ENCODE measurements around the gene WIPF2.

Gene WIPF2

DNA sequence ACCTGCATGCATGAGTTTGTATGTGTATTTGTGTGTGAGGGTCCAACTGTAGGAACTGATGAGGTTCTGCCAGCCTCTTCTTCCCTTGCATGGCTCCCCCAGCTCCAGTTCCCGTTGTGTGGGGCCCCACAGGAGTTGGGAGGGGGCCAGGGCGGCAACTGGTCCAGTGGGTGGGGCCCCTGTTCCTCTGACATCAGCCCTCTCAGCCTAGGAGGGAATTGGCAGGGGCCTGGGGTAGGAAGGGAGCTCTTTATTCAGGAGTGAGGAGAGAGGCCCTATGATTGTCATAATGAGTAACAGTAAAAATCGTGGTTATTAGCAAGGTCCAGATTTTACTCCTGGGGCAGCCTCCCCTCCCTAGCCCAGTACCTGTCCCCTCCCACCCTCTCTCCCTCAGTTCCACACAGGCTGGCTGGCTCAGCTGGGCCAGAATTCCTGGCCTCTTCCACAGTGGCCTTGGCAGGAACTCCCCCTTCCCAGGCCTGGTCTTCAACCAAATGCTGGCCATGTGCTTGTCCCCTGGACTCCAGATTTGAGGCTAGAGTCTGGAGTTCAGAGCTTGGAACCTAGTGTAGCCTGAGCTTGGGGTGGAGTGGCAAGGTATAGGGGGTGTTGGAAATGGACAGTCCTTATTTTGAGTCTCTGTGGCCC is 108.8 kb downstream of the WIPF2 start (continued):
- TF ChIP-seq ZNF555 (tag by site-specific recombination; conservative IDR thresholded peaks at IDR 0.05) (no peak), ZNF626 (tag by site-specific recombination; IDR thresholded peaks at IDR 0.05) (no peak), KLF8 (tag by site-specific recombination; IDR thresholded peaks at IDR 0.05) (no peak), ZNF133 (tag by site-specific recombination; IDR thresholded peaks at IDR 0.05) (no peak), ZNF677 (tag by site-specific recombination; IDR thresholded peaks at IDR 0.05) (no peak), ZNF558 (tag by site-specific recombination; IDR thresholded peaks at IDR 0.05) (no peak), ZNF248 (tag by site-specific recombination; IDR thresholded peaks at IDR 0.05) (no peak), ZNF707 (tag by site-specific recombination; IDR thresholded peaks at IDR 0.05) (no peak), KLF7 (tag by site-specific recombination; IDR thresholded peaks at IDR 0.05; ENCODE audit: borderline replicate concordance) (no peak), SCRT2 (tag by site-specific recombination; IDR thresholded peaks at IDR 0.05) (peak; percentile 81), YY2 (tag by site-specific recombination; IDR thresholded peaks at IDR 0.05) (no peak), RBAK (tag by site-specific recombination; IDR thresholded peaks at IDR 0.05) (no peak), YY1 (tag by site-specific recombination; IDR thresholded peaks at IDR 0.05) (no peak), ZNF501 (tag by site-specific recombination; IDR thresholded peaks at IDR 0.05) (no peak), GLI4 (tag by site-specific recombination; IDR thresholded peaks at IDR 0.05) (no peak), KLF9 (tag by site-specific recombination; IDR thresholded peaks at IDR 0.05; ENCODE audit: low read depth) (peak; percentile 32; the same call in 1 of the 2 replicates), ZNF16 (tag by site-specific recombination; IDR thresholded peaks at IDR 0.05; ENCODE audit: low read depth) (no peak), ZNF76 (tag by site-specific recombination; IDR thresholded peaks at IDR 0.05; ENCODE audit: borderline replicate concordance, low read depth) (no peak), FEZF1 (tag by site-specific recombination; IDR thresholded peaks at IDR 0.05) (no peak), ZNF510 (tag by site-specific recombination; IDR thresholded peaks at IDR 0.05; ENCODE audit: insufficient replicate concordance) (no peak), TRIM28 (IDR thresholded peaks at IDR 0.05; ENCODE audit: borderline replicate concordance, low read length) (no peak)
- TF ChIP-seq, protein P1, sequence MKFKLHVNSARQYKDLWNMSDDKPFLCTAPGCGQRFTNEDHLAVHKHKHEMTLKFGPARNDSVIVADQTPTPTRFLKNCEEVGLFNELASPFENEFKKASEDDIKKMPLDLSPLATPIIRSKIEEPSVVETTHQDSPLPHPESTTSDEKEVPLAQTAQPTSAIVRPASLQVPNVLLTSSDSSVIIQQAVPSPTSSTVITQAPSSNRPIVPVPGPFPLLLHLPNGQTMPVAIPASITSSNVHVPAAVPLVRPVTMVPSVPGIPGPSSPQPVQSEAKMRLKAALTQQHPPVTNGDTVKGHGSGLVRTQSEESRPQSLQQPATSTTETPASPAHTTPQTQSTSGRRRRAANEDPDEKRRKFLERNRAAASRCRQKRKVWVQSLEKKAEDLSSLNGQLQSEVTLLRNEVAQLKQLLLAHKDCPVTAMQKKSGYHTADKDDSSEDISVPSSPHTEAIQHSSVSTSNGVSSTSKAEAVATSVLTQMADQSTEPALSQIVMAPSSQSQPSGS (tag by site-specific recombination; IDR thresholded peaks at IDR 0.05; ENCODE audit: low read depth) = no peak
- TF ChIP-seq, protein P2, sequence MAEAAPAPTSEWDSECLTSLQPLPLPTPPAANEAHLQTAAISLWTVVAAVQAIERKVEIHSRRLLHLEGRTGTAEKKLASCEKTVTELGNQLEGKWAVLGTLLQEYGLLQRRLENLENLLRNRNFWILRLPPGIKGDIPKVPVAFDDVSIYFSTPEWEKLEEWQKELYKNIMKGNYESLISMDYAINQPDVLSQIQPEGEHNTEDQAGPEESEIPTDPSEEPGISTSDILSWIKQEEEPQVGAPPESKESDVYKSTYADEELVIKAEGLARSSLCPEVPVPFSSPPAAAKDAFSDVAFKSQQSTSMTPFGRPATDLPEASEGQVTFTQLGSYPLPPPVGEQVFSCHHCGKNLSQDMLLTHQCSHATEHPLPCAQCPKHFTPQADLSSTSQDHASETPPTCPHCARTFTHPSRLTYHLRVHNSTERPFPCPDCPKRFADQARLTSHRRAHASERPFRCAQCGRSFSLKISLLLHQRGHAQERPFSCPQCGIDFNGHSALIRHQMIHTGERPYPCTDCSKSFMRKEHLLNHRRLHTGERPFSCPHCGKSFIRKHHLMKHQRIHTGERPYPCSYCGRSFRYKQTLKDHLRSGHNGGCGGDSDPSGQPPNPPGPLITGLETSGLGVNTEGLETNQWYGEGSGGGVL (tag by site-specific recombination; IDR thresholded peaks at IDR 0.05) = peak; percentile 75
- TF ChIP-seq, protein P3, sequence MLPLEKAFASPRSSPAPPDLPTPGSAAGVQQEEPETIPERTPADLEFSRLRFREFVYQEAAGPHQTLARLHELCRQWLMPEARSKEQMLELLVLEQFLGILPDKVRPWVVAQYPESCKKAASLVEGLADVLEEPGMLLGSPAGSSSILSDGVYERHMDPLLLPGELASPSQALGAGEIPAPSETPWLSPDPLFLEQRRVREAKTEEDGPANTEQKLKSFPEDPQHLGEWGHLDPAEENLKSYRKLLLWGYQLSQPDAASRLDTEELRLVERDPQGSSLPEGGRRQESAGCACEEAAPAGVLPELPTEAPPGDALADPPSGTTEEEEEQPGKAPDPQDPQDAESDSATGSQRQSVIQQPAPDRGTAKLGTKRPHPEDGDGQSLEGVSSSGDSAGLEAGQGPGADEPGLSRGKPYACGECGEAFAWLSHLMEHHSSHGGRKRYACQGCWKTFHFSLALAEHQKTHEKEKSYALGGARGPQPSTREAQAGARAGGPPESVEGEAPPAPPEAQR (tag by site-specific recombination; IDR thresholded peaks at IDR 0.05) = no peak
- TF ChIP-seq, protein P4, sequence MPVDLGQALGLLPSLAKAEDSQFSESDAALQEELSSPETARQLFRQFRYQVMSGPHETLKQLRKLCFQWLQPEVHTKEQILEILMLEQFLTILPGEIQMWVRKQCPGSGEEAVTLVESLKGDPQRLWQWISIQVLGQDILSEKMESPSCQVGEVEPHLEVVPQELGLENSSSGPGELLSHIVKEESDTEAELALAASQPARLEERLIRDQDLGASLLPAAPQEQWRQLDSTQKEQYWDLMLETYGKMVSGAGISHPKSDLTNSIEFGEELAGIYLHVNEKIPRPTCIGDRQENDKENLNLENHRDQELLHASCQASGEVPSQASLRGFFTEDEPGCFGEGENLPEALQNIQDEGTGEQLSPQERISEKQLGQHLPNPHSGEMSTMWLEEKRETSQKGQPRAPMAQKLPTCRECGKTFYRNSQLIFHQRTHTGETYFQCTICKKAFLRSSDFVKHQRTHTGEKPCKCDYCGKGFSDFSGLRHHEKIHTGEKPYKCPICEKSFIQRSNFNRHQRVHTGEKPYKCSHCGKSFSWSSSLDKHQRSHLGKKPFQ (tag by site-specific recombination; IDR thresholded peaks at IDR 0.05) = no peak
- TF ChIP-seq, protein P5, sequence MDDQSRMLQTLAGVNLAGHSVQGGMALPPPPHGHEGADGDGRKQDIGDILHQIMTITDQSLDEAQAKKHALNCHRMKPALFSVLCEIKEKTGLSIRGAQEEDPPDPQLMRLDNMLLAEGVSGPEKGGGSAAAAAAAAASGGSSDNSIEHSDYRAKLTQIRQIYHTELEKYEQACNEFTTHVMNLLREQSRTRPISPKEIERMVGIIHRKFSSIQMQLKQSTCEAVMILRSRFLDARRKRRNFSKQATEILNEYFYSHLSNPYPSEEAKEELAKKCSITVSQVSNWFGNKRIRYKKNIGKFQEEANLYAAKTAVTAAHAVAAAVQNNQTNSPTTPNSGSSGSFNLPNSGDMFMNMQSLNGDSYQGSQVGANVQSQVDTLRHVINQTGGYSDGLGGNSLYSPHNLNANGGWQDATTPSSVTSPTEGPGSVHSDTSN (CRISPR knock-in tag; IDR thresholded peaks at IDR 0.05) = no peak
- TF ChIP-seq, protein P6, sequence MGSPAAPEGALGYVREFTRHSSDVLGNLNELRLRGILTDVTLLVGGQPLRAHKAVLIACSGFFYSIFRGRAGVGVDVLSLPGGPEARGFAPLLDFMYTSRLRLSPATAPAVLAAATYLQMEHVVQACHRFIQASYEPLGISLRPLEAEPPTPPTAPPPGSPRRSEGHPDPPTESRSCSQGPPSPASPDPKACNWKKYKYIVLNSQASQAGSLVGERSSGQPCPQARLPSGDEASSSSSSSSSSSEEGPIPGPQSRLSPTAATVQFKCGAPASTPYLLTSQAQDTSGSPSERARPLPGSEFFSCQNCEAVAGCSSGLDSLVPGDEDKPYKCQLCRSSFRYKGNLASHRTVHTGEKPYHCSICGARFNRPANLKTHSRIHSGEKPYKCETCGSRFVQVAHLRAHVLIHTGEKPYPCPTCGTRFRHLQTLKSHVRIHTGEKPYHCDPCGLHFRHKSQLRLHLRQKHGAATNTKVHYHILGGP (tag by site-specific recombination; IDR thresholded peaks at IDR 0.05) = no peak
- TF ChIP-seq, protein P7, sequence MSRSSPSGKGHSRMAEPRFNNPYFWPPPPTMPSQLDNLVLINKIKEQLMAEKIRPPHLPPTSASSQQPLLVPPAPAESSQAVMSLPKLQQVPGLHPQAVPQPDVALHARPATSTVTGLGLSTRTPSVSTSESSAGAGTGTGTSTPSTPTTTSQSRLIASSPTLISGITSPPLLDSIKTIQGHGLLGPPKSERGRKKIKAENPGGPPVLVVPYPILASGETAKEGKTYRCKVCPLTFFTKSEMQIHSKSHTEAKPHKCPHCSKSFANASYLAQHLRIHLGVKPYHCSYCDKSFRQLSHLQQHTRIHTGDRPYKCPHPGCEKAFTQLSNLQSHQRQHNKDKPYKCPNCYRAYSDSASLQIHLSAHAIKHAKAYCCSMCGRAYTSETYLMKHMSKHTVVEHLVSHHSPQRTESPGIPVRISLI (tag by site-specific recombination; IDR thresholded peaks at IDR 0.05) = no peak
- TF ChIP-seq, protein P8, sequence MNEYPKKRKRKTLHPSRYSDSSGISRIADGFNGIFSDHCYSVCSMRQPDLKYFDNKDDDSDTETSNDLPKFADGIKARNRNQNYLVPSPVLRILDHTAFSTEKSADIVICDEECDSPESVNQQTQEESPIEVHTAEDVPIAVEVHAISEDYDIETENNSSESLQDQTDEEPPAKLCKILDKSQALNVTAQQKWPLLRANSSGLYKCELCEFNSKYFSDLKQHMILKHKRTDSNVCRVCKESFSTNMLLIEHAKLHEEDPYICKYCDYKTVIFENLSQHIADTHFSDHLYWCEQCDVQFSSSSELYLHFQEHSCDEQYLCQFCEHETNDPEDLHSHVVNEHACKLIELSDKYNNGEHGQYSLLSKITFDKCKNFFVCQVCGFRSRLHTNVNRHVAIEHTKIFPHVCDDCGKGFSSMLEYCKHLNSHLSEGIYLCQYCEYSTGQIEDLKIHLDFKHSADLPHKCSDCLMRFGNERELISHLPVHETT (tag by site-specific recombination; IDR thresholded peaks at IDR 0.05) = no peak
